HCT116 (cell line): Measurements from ENCODE around the gene CDH3.

ENCODE experiments used
- CEBPB ChIP-seq: IDR thresholded peaks from 2 replicates; pipeline ENCODE4 v1.6.1; 2012; ENCODE audit warnings: low read depth
- ELF1 ChIP-seq: IDR thresholded peaks from 2 replicates; pipeline ENCODE4 v1.6.1; 2012; ENCODE audit warnings: low read depth, borderline replicate concordance
- EZH2 ChIP-seq: fragments of 200-600 bp; sonication (generic); IDR thresholded peaks from 2 replicates; pipeline ENCODE4 v1.6.1; 2017; ENCODE audit warnings: antibody characterized with exemption, mixed run types
- POLR2A ChIP-seq: IDR thresholded peaks from 2 replicates; pipeline ENCODE4 v1.7.0; 2011; ENCODE audit warnings: borderline replicate concordance; ENCODE audit not compliant: insufficient read depth, insufficient read length; ENCODE audit errors: extremely low read depth
- POLR2AphosphoS5 ChIP-seq: IDR thresholded peaks from 2 replicates; pipeline ENCODE4 v1.6.1; 2011; ENCODE audit warnings: mild to moderate bottlenecking, low read depth, low read length, moderate library complexity
- SIN3A ChIP-seq: IDR thresholded peaks from 2 replicates; pipeline ENCODE4 v1.6.1; 2012; ENCODE audit warnings: low read depth
- SRF ChIP-seq: IDR thresholded peaks from 2 replicates; pipeline ENCODE4 v1.6.1; 2012; ENCODE audit warnings: low read depth
- TCF7L2 ChIP-seq: IDR thresholded peaks from 2 replicates; pipeline ENCODE4 v1.7.0; 2011; ENCODE audit warnings: borderline replicate concordance, inconsistent platforms; ENCODE audit not compliant: insufficient read depth, insufficient read length; ENCODE audit errors: extremely low read depth
- YY1 ChIP-seq: IDR thresholded peaks from 2 replicates; pipeline ENCODE4 v1.6.1; 2011; ENCODE audit warnings: low read length, low read depth, moderate library complexity, mild to moderate bottlenecking; ENCODE audit not compliant: insufficient replicate concordance; ENCODE audit errors: extremely low read depth
- TF ChIP-seq, protein P1 (sequence below): IDR thresholded peaks from 2 replicates; pipeline ENCODE4 v1.6.1; 2012
- TF ChIP-seq, protein P2 (sequence below), 3 experiments: fragments of 200-600 bp in 1 of 3; sonication (generic) in 1 of 3; IDR thresholded peaks in 2 of 3; conservative IDR thresholded peaks in 1 of 3; 2 replicates each; pipeline ENCODE4 v1.5.1; 2012 to 2017; ENCODE audit warnings: low read depth in 2 of 3, low read length in 2 of 3, antibody characterized with exemption in 1 of 3, borderline replicate concordance in 1 of 3, control low read depth in 1 of 3, mild to moderate bottlenecking in 1 of 3, mixed read lengths in 1 of 3, mixed run types in 1 of 3, moderate library complexity in 1 of 3; ENCODE audit not compliant: insufficient read depth in 1 of 3
- TF ChIP-seq, protein P3 (sequence below): IDR thresholded peaks from 2 replicates; pipeline ENCODE4 v1.6.1; 2012; ENCODE audit warnings: low read depth
- TF ChIP-seq, protein P4 (sequence below): IDR thresholded peaks from 2 replicates; pipeline ENCODE4 v1.6.1; 2011; ENCODE audit warnings: mild to moderate bottlenecking, low read length, moderate library complexity; ENCODE audit not compliant: insufficient replicate concordance; ENCODE audit errors: extremely low read depth

DNA sequence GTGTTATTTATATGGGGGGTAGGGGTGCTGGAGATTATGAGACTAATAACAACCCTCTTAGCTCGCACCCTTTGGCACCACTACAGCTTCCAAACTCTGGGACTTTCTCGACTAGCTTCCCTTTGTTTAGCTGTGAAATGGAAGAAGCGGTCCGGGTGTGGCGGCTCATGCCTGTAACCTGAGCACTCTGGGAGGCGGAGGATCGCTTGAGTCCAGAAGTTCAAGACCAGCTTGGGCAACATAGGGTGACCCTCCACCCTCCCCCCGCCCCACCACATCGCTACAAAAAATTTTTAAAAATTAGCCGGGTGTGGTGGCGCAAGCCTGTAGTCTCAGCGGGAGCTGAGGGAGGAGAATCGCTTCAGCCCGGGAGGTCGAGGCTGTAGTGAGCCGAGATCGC, 814 bp upstream of the CDH3 start:
- TF ChIP-seq YY1 (no peak), EZH2 (no peak), ELF1 (no peak), POLR2A (no peak), CEBPB (no peak), SIN3A (no peak), TCF7L2 (no peak), POLR2AphosphoS5 (no peak), SRF (no peak)
- TF ChIP-seq, protein P1, sequence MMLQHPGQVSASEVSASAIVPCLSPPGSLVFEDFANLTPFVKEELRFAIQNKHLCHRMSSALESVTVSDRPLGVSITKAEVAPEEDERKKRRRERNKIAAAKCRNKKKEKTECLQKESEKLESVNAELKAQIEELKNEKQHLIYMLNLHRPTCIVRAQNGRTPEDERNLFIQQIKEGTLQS, result no peak
- TF ChIP-seq, protein P2, sequence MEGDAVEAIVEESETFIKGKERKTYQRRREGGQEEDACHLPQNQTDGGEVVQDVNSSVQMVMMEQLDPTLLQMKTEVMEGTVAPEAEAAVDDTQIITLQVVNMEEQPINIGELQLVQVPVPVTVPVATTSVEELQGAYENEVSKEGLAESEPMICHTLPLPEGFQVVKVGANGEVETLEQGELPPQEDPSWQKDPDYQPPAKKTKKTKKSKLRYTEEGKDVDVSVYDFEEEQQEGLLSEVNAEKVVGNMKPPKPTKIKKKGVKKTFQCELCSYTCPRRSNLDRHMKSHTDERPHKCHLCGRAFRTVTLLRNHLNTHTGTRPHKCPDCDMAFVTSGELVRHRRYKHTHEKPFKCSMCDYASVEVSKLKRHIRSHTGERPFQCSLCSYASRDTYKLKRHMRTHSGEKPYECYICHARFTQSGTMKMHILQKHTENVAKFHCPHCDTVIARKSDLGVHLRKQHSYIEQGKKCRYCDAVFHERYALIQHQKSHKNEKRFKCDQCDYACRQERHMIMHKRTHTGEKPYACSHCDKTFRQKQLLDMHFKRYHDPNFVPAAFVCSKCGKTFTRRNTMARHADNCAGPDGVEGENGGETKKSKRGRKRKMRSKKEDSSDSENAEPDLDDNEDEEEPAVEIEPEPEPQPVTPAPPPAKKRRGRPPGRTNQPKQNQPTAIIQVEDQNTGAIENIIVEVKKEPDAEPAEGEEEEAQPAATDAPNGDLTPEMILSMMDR (IDR thresholded peaks at IDR 0.05 in 2 of 3, conservative IDR thresholded peaks at IDR 0.05 in 1 of 3; ENCODE audit: borderline replicate concordance in 1 of 3, insufficient read depth in 1 of 3, low read depth in 2 of 3, low read length in 2 of 3), result no peak
- TF ChIP-seq, protein P3, sequence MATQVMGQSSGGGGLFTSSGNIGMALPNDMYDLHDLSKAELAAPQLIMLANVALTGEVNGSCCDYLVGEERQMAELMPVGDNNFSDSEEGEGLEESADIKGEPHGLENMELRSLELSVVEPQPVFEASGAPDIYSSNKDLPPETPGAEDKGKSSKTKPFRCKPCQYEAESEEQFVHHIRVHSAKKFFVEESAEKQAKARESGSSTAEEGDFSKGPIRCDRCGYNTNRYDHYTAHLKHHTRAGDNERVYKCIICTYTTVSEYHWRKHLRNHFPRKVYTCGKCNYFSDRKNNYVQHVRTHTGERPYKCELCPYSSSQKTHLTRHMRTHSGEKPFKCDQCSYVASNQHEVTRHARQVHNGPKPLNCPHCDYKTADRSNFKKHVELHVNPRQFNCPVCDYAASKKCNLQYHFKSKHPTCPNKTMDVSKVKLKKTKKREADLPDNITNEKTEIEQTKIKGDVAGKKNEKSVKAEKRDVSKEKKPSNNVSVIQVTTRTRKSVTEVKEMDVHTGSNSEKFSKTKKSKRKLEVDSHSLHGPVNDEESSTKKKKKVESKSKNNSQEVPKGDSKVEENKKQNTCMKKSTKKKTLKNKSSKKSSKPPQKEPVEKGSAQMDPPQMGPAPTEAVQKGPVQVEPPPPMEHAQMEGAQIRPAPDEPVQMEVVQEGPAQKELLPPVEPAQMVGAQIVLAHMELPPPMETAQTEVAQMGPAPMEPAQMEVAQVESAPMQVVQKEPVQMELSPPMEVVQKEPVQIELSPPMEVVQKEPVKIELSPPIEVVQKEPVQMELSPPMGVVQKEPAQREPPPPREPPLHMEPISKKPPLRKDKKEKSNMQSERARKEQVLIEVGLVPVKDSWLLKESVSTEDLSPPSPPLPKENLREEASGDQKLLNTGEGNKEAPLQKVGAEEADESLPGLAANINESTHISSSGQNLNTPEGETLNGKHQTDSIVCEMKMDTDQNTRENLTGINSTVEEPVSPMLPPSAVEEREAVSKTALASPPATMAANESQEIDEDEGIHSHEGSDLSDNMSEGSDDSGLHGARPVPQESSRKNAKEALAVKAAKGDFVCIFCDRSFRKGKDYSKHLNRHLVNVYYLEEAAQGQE, result no peak
- TF ChIP-seq, protein P4, sequence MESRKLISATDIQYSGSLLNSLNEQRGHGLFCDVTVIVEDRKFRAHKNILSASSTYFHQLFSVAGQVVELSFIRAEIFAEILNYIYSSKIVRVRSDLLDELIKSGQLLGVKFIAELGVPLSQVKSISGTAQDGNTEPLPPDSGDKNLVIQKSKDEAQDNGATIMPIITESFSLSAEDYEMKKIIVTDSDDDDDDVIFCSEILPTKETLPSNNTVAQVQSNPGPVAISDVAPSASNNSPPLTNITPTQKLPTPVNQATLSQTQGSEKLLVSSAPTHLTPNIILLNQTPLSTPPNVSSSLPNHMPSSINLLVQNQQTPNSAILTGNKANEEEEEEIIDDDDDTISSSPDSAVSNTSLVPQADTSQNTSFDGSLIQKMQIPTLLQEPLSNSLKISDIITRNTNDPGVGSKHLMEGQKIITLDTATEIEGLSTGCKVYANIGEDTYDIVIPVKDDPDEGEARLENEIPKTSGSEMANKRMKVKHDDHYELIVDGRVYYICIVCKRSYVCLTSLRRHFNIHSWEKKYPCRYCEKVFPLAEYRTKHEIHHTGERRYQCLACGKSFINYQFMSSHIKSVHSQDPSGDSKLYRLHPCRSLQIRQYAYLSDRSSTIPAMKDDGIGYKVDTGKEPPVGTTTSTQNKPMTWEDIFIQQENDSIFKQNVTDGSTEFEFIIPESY, result no peak
